ENCODE results near the gene SCGB1D4.
A peak's percentile ranks its signal among the peaks of the same experiment; 100 is the strongest.

Gene SCGB1D4

DNA sequence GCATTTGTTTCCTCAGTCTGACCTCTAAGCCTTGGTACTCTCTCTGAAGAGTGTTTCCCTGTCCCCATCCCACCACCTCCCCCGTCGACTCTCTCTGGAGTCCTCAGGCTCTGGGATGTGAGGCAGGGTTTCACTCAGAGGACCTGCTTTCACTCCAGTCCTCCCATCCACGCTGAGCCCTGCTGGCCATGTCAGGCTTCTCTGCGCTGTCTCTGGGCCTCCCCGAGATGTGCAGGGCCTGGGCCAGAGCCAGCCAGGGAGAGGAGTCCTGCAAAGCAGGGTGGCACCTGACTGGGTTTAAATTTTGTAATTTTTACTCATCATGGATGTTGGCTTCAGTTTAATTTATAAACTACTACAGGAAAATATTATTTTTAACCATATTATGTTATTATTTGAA lies 25.6 kb downstream of the SCGB1D4 start:
- H3K4me3 ChIP-seq (ENCODE audit: low read depth, low read length) = no peak overlapping the region
- TF ChIP-seq, protein P1, sequence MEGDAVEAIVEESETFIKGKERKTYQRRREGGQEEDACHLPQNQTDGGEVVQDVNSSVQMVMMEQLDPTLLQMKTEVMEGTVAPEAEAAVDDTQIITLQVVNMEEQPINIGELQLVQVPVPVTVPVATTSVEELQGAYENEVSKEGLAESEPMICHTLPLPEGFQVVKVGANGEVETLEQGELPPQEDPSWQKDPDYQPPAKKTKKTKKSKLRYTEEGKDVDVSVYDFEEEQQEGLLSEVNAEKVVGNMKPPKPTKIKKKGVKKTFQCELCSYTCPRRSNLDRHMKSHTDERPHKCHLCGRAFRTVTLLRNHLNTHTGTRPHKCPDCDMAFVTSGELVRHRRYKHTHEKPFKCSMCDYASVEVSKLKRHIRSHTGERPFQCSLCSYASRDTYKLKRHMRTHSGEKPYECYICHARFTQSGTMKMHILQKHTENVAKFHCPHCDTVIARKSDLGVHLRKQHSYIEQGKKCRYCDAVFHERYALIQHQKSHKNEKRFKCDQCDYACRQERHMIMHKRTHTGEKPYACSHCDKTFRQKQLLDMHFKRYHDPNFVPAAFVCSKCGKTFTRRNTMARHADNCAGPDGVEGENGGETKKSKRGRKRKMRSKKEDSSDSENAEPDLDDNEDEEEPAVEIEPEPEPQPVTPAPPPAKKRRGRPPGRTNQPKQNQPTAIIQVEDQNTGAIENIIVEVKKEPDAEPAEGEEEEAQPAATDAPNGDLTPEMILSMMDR (IDR thresholded peaks at IDR 0.05; ENCODE audit: low read depth, low read length, missing control alignments) = no peak
- no peak for DNase-seq (ENCODE audit: low read depth)

DNA sequence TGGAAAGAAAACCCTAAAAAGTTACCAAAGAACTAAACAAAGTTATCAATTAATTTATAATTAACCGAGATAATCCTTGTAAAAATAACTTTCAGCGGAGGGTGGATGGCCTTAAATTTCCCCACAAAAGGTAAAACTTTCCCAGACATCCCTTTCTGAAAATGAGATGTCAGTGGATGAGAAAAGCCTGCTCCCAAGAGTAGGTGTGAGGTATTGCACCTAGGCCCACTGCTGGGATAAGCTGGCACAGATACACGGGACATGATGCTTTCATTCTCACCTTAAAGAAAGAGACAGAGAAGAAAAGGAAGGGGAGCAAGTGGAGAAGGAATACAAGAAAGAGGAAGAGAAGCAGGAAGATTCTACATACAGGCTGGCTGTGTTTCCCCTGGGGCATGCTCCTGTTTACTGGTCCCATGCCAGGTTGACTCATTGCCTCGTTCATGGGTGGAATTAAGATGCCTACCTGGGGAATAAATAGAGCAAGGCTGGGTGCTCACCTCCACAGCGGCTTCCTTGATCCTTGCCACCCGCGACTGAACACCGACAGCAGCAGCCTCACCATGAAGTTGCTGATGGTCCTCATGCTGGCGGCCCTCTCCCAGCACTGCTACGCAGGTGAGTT lies 29.1 kb downstream of the SCGB1D4 start, which contains the start of gene SCGB2A2:
Gene SCGB2A2, plus strand, starts transcription at position 505 of the 625 bp plus-strand sequence. Its CDS starts 59 bp downstream, at position 564.
- H3K4me3 ChIP-seq (ENCODE audit: low read depth, low read length) = no peak within 1 kb of the TSS
- TF ChIP-seq, protein P1 (IDR thresholded peaks at IDR 0.05; ENCODE audit: low read depth, low read length, missing control alignments) = peak; percentile 40
- no peak for DNase-seq (ENCODE audit: low read depth)

DNA sequence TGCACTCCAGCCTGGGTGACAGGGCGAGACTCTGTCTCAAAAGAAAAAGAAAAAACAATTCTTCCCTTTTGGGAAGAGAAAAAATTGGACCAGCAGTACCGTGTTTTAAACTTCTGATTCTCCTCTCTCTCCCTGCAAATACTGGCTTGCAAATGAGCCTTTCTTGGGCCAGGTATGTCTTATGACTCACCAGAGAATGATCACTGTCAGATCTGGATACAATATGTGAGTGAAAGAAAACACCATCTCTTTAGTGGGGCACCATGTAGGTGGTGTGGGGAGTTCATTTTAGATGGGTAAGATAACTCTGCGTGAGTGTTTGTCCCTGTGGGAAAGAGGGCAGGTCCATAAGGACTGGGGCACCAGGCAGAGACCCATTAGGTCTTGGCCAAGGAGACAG lies 31.3 kb downstream of the SCGB1D4 start:
- no peak for DNase-seq (ENCODE audit: low read depth)
- no peak overlapping the region for H3K4me3 ChIP-seq (ENCODE audit: low read depth, low read length)
- TF ChIP-seq, protein P1 (IDR thresholded peaks at IDR 0.05; ENCODE audit: low read depth, low read length, missing control alignments) = no peak

DNA sequence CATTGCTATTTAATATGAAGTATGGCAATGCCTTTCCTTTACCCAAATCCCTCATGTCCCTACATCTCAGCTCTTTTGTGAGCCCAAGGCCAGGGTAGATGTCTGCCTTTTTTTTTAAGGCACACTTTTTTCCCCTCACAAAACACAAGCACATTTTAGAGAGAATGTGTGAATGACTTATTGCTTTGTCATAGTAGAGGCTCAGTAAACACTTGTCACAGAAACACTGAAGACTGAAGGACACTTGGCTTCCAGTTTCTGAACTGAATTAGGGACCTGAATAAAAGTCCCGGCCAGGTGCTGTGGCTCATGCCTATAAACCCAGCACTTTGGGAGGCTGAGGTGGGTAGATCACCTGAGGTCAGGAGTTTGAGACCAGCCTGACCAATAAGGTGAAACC lies 31.8 kb downstream of the SCGB1D4 start:
- TF ChIP-seq, protein P1 (IDR thresholded peaks at IDR 0.05; ENCODE audit: low read depth, low read length, missing control alignments) = no peak
- DNase-seq (ENCODE audit: low read depth) = no peak
- no peak overlapping the region for H3K4me3 ChIP-seq (ENCODE audit: low read depth, low read length)

DNA sequence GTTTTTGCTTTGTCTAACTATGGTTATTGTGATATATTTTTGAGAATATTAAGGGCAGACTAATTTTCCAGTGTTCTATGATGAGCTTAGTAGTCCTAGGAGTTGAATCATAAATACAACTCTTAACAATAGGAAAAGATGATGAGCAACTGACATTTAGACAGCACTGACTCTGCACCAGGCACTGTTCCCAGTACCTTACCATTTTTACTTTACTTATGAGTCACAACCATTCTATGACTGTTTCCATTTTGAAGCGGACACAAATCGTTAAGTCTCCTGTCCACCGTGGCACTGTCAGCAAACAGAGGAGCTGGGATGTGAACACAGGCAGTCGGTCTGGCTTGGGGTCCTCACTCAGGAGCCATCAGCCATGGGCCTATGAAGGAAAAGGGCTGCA lies 32.3 kb downstream of the SCGB1D4 start:
- DNase-seq (ENCODE audit: low read depth) = no peak

DNA sequence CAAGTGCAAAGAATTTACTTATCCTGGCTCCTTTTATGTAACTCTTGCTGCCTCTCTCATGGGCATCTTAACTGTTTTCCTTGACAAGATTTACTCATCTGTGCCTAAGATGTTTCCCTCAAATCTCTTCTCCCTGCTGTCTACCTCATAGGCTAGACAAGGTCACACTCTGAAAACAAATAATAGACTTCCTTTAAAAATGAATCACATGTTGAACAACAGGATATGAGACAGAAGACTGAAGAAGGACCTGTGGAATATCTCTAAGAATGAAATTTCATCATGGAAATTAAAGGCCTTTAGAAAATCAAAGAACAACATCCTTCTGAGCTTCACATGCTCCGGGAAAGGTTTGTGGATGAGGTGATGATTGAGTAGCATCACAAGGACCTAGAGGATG lies 34.9 kb downstream of the SCGB1D4 start:
- DNase-seq (ENCODE audit: low read depth) = no peak

More for the DNA sequence above, 32.3 kb downstream of the SCGB1D4 start:
- H3K4me3 ChIP-seq (ENCODE audit: low read depth, low read length) = no peak overlapping the region
- TF ChIP-seq, protein P1 (IDR thresholded peaks at IDR 0.05; ENCODE audit: low read depth, low read length, missing control alignments) = no peak

More for the DNA sequence above, 34.9 kb downstream of the SCGB1D4 start:
- no peak overlapping the region for H3K4me3 ChIP-seq (ENCODE audit: low read depth, low read length)
- TF ChIP-seq, protein P1 (IDR thresholded peaks at IDR 0.05; ENCODE audit: low read depth, low read length, missing control alignments) = no peak
